Upper lobe of left lung (tissue), 4 donors: ENCODE measurements around the gene HDAC5.

Source experiments
- CTCF ChIP-seq, 6 experiments: fragments of 450-650 bp in 4 of 6; fragments of 200-600 bp in 2 of 6; sonication (generic) in 2 of 6; IDR thresholded peaks; one replicate each; pipeline ENCODE4 v1.5.1; 2016 to 2019; ENCODE audit warnings: antibody characterized with exemption in 6 of 6
- POLR2A ChIP-seq, 4 donors: fragments of 450-650 bp; IDR thresholded peaks; one replicate each; pipeline ENCODE4 v1.5.1; 2016 to 2017; ENCODE audit warnings: antibody characterized with exemption in 4 of 4, mild to moderate bottlenecking in 2 of 4
- POLR2AphosphoS5 ChIP-seq, 2 donors: sonication (generic); formaldehyde crosslinking; IDR thresholded peaks; one replicate each; pipeline ENCODE4 v1.5.1; 2017; ENCODE audit warnings: antibody characterized with exemption in 2 of 2

GRCh38 chr17:44137891-44138709, 14.7 kb upstream of the HDAC5 start:
- TF ChIP-seq CTCF (IDR thresholded peaks at IDR 0.05), result no peak
- TF ChIP-seq POLR2A (IDR thresholded peaks at IDR 0.05), result peak in 1 of 4 donors; percentile 14
- TF ChIP-seq POLR2AphosphoS5 (IDR thresholded peaks at IDR 0.05), result peak; percentile 52 to 58
